Frontal cortex (tissue), 4 donors: Measurements from ENCODE around the gene SPDYE3. TPM values are rescaled to one million over a fixed set of nuclear protein-coding genes. Genes with fewer than 3 reads are reported as not detected.
A peak's percentile ranks its signal among the peaks of the same experiment; 100 is the strongest.
"Not testable (repeated sequence)": the region's sequence is repeated elsewhere in the genome, so short reads cannot be mapped to it uniquely, and the experiment has no call there.

Source experiments
- DNase-seq, 2 donors: peaks; one replicate each; pipeline ENCODE4 v3.0.0; 2012; ENCODE audit warnings: low spot score in 2 of 2
- FAIRE-seq: peaks from 2 replicates; lab custom pipeline; 2012; peaks lifted over from hg19 to GRCh38; lab: Jason Lieb, UNC
- total RNA-seq: library from RNA; depleted of rRNA; stranded (reverse); fragments of >200 nt; gene quantifications from one replicate; pipeline ENCODE4 v1.2.3, GENCODE V29; 2014
- donor health status: control.
- donor health status: control.
- donor health status: control.

SPDYE3 gene
- not detected for total RNA-seq

GRCh38 chr7:100307402-100307801 lies at the start of gene SPDYE3:
SPDYE3 (plus strand) TSS chr7:100307702; CDS start chr7:100307886, 184 bp downstream.
- not testable (repeated sequence) for FAIRE-seq, DNase-seq

GRCh38 chr7:100259984-100260383 lies 47.5 kb upstream of the SPDYE3 start:
- not testable (repeated sequence) for FAIRE-seq, DNase-seq

GRCh38 chr7:100262896-100263295 lies 44.6 kb upstream of the SPDYE3 start:
- DNase-seq, FAIRE-seq: not testable (repeated sequence)

GRCh38 chr7:100264223-100264622 lies 43.3 kb upstream of the SPDYE3 start:
- not testable (repeated sequence) for DNase-seq, FAIRE-seq

GRCh38 chr7:100264669-100265165 lies 42.8 kb upstream of the SPDYE3 start:
- DNase-seq, result not testable (repeated sequence)

GRCh38 chr7:100265851-100266250 lies 41.7 kb upstream of the SPDYE3 start:
- DNase-seq, FAIRE-seq: not testable (repeated sequence)

More at GRCh38 chr7:100264669-100265165, 42.8 kb upstream of the SPDYE3 start:
- FAIRE-seq, result not testable (repeated sequence)

- FAIRE-seq (no peak), DNase-seq (no peak)
These were observed 40.7 kb upstream of the SPDYE3 start for GRCh38 chr7:100266576-100267354.

- FAIRE-seq (no peak), DNase-seq (no peak)
These were observed 39.9 kb upstream of the SPDYE3 start for GRCh38 chr7:100267648-100268047.

- not testable (repeated sequence) for FAIRE-seq, DNase-seq
These were observed 38.6 kb upstream of the SPDYE3 start for GRCh38 chr7:100268882-100269281.

- not testable (repeated sequence) for FAIRE-seq, DNase-seq
These were observed 38.0 kb upstream of the SPDYE3 start for GRCh38 chr7:100269306-100270045.

- not testable (repeated sequence) for FAIRE-seq
- peak in 1 of 2 donors; percentile 18 for DNase-seq
These were observed 37.2 kb upstream of the SPDYE3 start for GRCh38 chr7:100270046-100270918.

- not testable (repeated sequence) for FAIRE-seq, DNase-seq
These were observed 36.4 kb upstream of the SPDYE3 start for GRCh38 chr7:100270941-100271593.

GRCh38 chr7:100271716-100272537 lies 35.6 kb upstream of the SPDYE3 start:
- no peak for FAIRE-seq
- DNase-seq, result peak; percentile 85

GRCh38 chr7:100272538-100272902 lies 35.0 kb upstream of the SPDYE3 start:
- DNase-seq, FAIRE-seq: not testable (repeated sequence)

GRCh38 chr7:100275120-100275519 lies 32.4 kb upstream of the SPDYE3 start:
- no peak for FAIRE-seq

GRCh38 chr7:100276126-100276525 lies 31.4 kb upstream of the SPDYE3 start:
- not testable (repeated sequence) for DNase-seq, FAIRE-seq

More at GRCh38 chr7:100275120-100275519, 32.4 kb upstream of the SPDYE3 start:
- DNase-seq, result no peak

GRCh38 chr7:100282069-100282608 lies 25.4 kb upstream of the SPDYE3 start:
- not testable (repeated sequence) for FAIRE-seq, DNase-seq

- not testable (repeated sequence) for DNase-seq, FAIRE-seq
These were observed 24.4 kb upstream of the SPDYE3 start for GRCh38 chr7:100283147-100283546.
